RPMI8226 (cell line): ENCODE measurements around the gene DNAL1.
"Not testable (repeated sequence)": the region's sequence is repeated elsewhere in the genome, so short reads cannot be mapped to it uniquely, and the experiment has no call there.

Experiments used
- DNase-seq: peaks from one replicate; pipeline ENCODE4 v3.0.0-alpha.2; 2015

The DNAL1 gene

DNA sequence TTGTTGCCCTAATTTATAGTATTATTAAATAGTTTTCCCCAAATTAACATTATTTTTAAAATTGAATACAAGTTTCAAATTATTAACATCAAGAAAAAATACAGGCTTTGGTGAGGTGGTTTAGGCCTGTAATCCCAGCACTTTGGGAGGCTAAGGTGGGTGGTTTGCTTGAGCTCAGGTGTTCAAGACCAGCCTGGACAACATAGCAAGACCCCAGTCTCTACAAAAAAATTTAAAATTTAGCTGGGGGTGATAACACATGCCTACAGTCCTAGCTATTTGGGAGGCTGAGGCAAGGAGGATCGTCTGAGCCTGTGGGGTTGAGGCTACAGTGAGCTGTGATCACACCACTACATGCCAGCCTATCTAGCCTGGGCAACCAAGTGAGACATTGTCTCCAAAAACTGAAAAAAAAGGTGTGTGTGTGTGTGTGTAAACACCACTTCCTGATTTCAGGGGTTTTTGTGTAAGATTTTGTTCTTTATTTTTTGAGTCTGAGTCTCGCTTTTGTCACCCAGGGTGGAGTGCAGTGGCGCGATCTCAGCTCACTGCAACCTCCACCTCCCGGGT lies 3.9 kb upstream of the DNAL1 start:
- DNase-seq, result no peak

- no peak for DNase-seq
These were observed 443 bp downstream of the DNAL1 start for GRCh38 chr14:73645248-73645610.

- DNase-seq, result no peak
These were observed 6.2 kb downstream of the DNAL1 start for GRCh38 chr14:73651005-73651404.

- no peak for DNase-seq
These were observed 11.1 kb downstream of the DNAL1 start for GRCh38 chr14:73655851-73656250.

DNA sequence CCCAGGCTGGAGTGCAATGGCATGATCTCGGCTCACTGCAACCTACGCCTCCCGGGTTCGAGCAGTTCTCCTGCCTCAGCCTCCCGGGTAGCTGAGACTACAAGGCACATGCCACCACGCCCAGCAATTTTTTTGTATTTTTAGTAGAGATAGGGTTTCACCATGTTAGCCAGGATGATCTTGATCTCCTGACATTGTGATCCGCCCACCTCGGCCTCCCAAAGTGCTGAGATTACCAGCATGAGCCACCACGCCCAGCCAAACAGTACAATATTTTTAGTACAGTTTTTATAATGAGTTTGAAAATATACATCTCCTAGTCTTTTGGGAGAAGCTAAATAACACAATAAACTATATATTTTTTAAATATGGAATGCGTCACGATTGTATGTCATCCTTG lies 14.4 kb downstream of the DNAL1 start:
- DNase-seq, result not testable (repeated sequence)

DNA sequence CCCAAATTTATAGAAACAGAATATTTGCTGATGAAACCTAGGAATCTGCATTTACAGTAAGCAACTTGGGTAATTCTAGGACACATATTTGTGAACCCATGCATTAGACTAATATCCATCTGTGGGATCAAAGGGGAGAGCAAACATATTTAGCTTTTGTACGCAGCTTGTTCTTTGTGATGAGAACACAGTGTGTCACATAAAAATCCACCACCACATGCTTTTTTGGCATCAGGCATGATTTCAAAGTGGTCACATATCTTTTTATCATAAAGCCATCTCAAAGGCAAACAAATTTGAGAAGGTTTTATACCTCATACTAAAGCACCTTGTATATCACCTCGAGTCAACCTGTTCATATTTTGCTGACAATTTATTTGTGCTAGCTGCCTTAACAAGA lies 15.7 kb downstream of the DNAL1 start:
- DNase-seq, result no peak

- no peak for DNase-seq
These were observed 17.1 kb downstream of the DNAL1 start for GRCh38 chr14:73661872-73662271.

- no peak for DNase-seq
These were observed 17.7 kb downstream of the DNAL1 start for GRCh38 chr14:73662487-73662943.

- DNase-seq, result no peak
These were observed 18.9 kb downstream of the DNAL1 start for GRCh38 chr14:73663548-73664212.

- DNase-seq, result no peak
These were observed 20.3 kb downstream of the DNAL1 start for GRCh38 chr14:73665130-73665529.

DNA sequence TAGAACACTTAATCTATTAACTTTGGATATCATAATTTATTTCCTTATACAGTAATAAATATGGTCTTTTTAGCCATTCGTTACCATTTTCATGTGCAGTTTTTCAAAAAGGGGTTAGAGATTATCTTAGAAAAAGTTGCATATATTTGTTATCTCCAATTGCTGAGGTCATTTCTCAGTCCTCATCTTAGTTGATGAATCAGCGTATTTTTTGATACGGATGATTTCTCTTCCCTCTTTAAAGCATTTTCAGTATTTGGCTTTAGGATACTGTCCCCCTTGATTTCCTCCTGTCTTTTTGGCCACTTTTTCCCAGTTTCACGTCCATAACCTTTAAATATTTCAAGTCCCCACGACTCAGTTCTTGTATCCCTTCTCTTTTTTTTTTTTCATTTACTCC lies 21.8 kb downstream of the DNAL1 start:
- no peak for DNase-seq

GRCh38 chr14:73667854-73668253 lies 23.1 kb downstream of the DNAL1 start:
- DNase-seq, result no peak

- DNase-seq, result no peak
These were observed 30.2 kb downstream of the DNAL1 start for GRCh38 chr14:73674986-73675385.

GRCh38 chr14:73678698-73679097 lies 33.9 kb downstream of the DNAL1 start:
- DNase-seq, result no peak

DNA sequence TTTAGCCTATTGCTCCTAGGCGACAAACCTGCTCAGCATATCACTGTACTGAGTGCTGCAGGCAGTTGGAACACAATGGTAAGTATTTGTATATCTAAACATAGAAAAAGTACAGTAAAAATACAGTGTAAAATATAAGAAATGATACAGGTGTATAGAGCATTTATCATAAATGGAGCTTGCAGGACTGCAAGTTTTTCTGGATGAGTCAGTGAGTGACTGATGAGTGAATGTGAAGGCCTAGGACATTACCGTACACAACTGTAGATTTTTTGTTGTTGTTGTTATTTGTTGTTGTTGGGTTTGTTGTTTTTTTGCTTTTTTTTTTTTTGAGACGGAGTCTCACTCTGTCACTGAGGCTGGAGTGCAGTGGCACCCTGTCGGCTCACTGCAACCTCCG lies 36.0 kb downstream of the DNAL1 start:
- DNase-seq, result no peak

DNA sequence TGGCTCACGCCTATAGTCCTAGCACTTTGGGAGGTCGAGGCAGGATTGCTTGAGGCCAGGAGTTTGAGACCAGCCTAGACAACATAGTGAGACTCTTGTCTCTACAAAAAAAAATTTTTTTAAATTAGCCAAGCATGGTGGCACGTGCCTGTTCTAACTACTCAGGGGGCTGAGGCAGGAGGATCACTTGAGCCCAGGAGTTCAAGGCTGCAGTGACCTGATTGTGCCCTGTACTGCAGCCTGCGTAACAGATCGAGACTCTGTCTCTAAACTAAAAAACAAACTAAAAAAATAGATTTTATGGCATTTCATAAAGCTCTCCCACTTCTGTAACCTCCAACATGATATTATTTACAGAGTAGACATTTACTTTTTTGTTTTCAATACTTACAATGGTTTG lies 39.8 kb downstream of the DNAL1 start:
- no peak for DNase-seq

GRCh38 chr14:73685328-73685727 lies 40.5 kb downstream of the DNAL1 start:
- DNase-seq, result no peak

DNA sequence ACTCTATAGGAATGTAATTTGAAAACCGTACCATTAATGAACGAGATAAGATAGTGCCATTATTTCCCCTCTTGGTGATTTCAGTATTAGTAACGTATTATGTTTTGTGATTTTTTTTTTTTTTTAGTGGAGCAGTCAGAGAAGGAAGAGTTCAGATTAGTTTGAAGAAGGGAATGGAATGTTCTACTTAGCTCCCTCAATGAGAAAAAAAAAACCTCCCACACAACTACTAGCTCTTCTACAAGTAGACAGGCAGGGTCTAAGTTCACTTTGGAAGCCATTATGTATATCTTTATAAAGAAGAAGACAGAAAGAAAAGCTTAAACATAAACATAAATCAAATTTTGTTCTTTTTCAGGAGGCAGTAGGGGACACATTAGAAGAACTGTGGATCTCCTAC lies 42.1 kb downstream of the DNAL1 start:
- DNase-seq, result no peak

DNA sequence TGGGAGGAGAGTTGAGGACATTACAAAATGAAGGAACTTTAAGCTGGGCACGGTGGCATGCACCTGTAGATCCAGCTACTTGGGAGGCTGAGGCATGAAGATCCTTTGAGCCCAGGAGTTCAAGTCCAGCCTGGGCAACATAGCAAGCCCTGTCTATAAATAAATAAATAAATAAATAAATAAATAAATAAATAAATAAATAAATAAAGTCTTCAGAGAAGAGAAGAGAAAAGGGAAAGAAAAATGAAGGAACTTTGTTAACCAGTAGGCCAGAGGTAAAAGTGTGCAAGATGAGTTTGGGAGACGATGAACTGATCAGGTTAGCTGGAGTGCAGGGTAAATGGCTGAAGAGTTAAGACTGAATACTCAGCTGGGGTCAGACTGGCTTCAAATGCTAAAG lies 49.3 kb downstream of the DNAL1 start:
- DNase-seq, result no peak

DNA sequence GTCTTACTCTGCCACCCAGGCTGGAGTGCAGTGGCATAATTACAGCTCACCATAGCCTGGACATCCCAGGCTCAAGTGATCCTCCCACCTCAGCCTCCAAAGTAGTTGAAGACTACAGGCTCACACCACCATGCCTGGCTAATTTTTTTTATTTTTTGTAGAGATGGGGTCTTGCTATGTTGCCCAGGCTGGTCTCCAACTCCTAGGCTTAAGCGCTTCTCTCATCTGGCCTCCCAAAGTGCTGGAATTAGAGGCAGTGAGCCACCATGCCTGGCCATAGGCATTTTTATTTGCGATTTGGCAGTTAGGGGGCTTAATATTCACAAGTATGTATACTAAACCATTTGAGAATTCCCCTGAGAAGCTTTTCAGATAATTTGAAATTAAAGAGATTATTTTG lies 50.3 kb downstream of the DNAL1 start:
- no peak for DNase-seq

GRCh38 chr14:73695997-73696396 lies 51.2 kb downstream of the DNAL1 start:
- no peak for DNase-seq

DNA sequence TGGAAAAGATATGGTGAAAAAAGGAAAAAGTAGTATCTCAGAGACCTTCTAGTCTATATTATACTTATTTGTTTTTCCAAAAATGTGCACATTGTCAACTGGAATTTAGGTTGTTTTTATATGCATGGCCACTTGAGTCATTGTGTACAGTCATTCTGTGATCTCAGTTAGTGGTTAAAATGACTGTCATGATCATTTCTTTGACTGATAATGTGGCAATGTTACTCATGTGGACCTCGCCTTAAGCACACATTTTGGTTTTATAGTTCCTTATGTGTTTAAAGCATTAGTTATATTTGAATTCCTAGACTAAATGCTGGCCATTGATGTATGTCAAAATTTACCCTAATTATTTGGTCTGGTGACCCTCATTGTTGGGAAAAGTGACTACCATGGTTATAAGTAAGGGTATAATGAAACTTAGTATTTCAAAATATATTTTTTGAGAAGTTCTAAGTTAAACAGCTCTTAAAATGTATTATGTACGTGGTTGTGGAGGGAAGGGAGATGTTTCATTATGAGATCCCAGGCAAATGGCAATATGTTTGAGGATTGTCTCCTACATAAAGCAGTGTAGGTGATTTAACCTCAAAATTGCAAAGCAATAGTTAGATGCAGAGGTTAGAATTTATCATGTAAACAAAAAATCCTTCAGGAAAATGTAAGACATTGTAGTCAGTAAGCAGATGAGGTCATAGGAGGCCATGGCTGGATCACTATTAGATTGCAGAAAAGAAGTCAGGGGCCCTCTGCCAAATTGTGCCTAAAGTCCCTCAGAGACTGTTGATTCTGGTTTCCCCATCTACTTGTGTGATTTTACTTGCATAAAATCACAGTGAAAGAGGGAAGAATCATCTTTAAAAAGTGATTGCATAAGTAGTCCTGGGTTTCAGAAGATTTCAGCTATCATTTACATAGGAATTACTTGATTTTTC lies 51.9 kb downstream of the DNAL1 start:
- DNase-seq, result no peak

GRCh38 chr14:73700325-73700724 lies 55.5 kb downstream of the DNAL1 start:
- no peak for DNase-seq

GRCh38 chr14:73708076-73708475 lies 63.3 kb downstream of the DNAL1 start:
- not testable (repeated sequence) for DNase-seq
